Measurements from ENCODE around the gene ROBO1.

DNA sequence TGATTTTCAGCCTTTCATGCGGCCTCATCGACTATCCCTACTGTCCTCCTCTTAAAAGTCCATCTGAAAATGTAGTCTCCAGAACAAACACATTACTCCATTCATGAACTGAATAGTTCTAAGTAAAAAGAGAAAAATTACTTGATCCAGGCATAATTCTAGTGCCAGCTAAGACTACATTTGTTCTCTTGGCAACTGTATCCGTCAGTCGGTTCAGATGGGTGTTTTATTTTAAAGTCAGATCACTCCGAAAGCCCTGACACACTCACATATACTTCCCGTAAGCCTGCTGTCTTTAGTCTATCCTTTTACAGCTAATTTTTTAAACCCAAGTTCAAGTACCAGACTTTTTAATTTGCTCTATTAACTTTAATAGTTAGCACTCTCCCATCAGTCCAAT, 1102.7 kb downstream of the ROBO1 start:
- TF ChIP-seq, protein P1, sequence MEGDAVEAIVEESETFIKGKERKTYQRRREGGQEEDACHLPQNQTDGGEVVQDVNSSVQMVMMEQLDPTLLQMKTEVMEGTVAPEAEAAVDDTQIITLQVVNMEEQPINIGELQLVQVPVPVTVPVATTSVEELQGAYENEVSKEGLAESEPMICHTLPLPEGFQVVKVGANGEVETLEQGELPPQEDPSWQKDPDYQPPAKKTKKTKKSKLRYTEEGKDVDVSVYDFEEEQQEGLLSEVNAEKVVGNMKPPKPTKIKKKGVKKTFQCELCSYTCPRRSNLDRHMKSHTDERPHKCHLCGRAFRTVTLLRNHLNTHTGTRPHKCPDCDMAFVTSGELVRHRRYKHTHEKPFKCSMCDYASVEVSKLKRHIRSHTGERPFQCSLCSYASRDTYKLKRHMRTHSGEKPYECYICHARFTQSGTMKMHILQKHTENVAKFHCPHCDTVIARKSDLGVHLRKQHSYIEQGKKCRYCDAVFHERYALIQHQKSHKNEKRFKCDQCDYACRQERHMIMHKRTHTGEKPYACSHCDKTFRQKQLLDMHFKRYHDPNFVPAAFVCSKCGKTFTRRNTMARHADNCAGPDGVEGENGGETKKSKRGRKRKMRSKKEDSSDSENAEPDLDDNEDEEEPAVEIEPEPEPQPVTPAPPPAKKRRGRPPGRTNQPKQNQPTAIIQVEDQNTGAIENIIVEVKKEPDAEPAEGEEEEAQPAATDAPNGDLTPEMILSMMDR (IDR thresholded peaks at IDR 0.05; ENCODE audit: insufficient read depth, low read depth, low read length): no peak
- no peak for TF ChIP-seq EZH2 (IDR thresholded peaks at IDR 0.05; ENCODE audit: insufficient read depth, low read length)
